Measurements from ENCODE around the gene EPB41L3.

DNA sequence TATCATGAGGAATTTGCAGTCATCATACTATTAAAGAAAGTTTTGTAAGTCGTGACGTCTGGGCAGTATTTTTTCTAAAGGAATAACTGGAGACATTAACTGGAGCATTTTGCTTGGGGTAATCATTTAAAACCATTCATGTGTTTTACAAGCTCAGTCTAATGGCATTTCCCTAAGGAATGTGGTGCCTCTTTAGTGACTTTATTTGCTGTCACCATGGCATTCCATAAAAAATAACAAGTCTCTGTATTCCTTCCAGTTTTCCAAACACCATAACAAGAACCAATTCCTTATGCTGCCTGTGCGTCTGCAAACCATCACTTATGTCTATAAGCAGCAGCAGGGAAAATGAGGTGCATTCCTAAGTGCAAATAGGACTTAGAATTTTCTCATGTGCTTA, 82.8 kb downstream of the EPB41L3 start:
- TF ChIP-seq POLR2A (IDR thresholded peaks at IDR 0.05), result no peak
- TF ChIP-seq, protein P1, sequence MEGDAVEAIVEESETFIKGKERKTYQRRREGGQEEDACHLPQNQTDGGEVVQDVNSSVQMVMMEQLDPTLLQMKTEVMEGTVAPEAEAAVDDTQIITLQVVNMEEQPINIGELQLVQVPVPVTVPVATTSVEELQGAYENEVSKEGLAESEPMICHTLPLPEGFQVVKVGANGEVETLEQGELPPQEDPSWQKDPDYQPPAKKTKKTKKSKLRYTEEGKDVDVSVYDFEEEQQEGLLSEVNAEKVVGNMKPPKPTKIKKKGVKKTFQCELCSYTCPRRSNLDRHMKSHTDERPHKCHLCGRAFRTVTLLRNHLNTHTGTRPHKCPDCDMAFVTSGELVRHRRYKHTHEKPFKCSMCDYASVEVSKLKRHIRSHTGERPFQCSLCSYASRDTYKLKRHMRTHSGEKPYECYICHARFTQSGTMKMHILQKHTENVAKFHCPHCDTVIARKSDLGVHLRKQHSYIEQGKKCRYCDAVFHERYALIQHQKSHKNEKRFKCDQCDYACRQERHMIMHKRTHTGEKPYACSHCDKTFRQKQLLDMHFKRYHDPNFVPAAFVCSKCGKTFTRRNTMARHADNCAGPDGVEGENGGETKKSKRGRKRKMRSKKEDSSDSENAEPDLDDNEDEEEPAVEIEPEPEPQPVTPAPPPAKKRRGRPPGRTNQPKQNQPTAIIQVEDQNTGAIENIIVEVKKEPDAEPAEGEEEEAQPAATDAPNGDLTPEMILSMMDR (IDR thresholded peaks at IDR 0.05), result no peak
